CD14-positive monocyte (primary cell): Measurements from ENCODE around the gene DEAF1. TPM values are rescaled to one million over a fixed set of nuclear protein-coding genes. Genes with fewer than 3 reads are reported as not detected.

Experiments
- DNase-seq, 3 donors: peaks; one replicate each; pipeline ENCODE4 v3.0.0-alpha.2; 2011 to 2022
- H2AFZ ChIP-seq: 2 replicates; pipeline ENCODE4 v1.6.0; 2012; ENCODE audit warnings: mild to moderate bottlenecking, low read depth, low read length, inconsistent platforms; ENCODE audit not compliant: insufficient read depth, poor library complexity, severe bottlenecking
- H3K27ac ChIP-seq, 2 donors: 1 replicate in 1 of 2; 2 replicates in 1 of 2; pipeline ENCODE4 v1.5.1; 2012 to 2013; ENCODE audit warnings: low read length in 2 of 2, control low read depth in 1 of 2, inconsistent platforms in 1 of 2, low read depth in 1 of 2, mild to moderate bottlenecking in 1 of 2
- H3K27me3 ChIP-seq, 2 donors: one replicate each; pipeline versions ENCODE4 v1.6.0 to v1.6.1; 2011 to 2013; ENCODE audit warnings: low read length in 2 of 2; ENCODE audit not compliant: control insufficient read depth in 2 of 2, insufficient read depth in 2 of 2
- H3K36me3 ChIP-seq, 2 donors: replicated peaks in 1 of 2; 1 replicate in 1 of 2; 2 replicates in 1 of 2; pipeline versions ENCODE4 v1.5.1 to v1.6.1; 2012 to 2013; ENCODE audit warnings: low read length in 2 of 2, control low read depth in 1 of 2, inconsistent platforms in 1 of 2, mild to moderate bottlenecking in 1 of 2; ENCODE audit not compliant: insufficient read depth in 2 of 2, control insufficient read depth in 1 of 2
- H3K4me1 ChIP-seq, 2 donors: 1 replicate in 1 of 2; 2 replicates in 1 of 2; pipeline versions ENCODE4 v1.5.1 to v1.6.1; 2012 to 2013; ENCODE audit warnings: low read length in 2 of 2, control low read depth in 1 of 2, inconsistent platforms in 1 of 2, mild to moderate bottlenecking in 1 of 2, moderate library complexity in 1 of 2; ENCODE audit not compliant: insufficient read depth in 2 of 2, control insufficient read depth in 1 of 2
- H3K4me2 ChIP-seq: replicated peaks from 2 replicates; pipeline ENCODE3; 2012; ENCODE audit warnings: low read length, moderate library complexity, mild to moderate bottlenecking; ENCODE audit not compliant: poor library complexity, severe bottlenecking; ENCODE audit errors: extremely low read depth
- H3K4me3 ChIP-seq, 3 experiments: fragments of 200-600 bp in 1 of 3; sonication (generic) in 1 of 3; replicated peaks in 1 of 3; 1 replicate in 2 of 3; 2 replicates in 1 of 3; pipeline ENCODE4 v1.5.1; 2011 to 2013; ENCODE audit warnings: low read length in 3 of 3, mild to moderate bottlenecking in 3 of 3, control low read depth in 2 of 3, low read depth in 2 of 3, inconsistent platforms in 1 of 3, moderate library complexity in 1 of 3
- H3K79me2 ChIP-seq: 2 replicates; pipeline ENCODE4 v1.6.0; 2012; ENCODE audit warnings: mild to moderate bottlenecking, control low read depth, inconsistent platforms, low read length, moderate library complexity; ENCODE audit not compliant: insufficient read depth
- H3K9ac ChIP-seq: 2 replicates; pipeline ENCODE4 v1.6.0; 2017; ENCODE audit warnings: low read length, mild to moderate bottlenecking; ENCODE audit not compliant: insufficient read depth, poor library complexity, severe bottlenecking
- H3K9me3 ChIP-seq, 2 donors: replicated peaks in 1 of 2; 1 replicate in 1 of 2; 2 replicates in 1 of 2; pipeline versions ENCODE4 v1.5.1 to v1.6.1; 2012 to 2013; ENCODE audit warnings: low read length in 2 of 2, control low read depth in 1 of 2; ENCODE audit not compliant: control insufficient read depth in 1 of 2, insufficient read depth in 1 of 2
- H4K20me1 ChIP-seq: 2 replicates; pipeline ENCODE4 v1.6.0; 2012; ENCODE audit warnings: mild to moderate bottlenecking, low read length, control low read depth, moderate library complexity; ENCODE audit not compliant: insufficient read depth
- H3K27ac Mint-ChIP-seq, 7 donors: one replicate each; pipeline ENCODE4 v1.8.0; 2020; ENCODE audit warnings: mild to moderate bottlenecking in 7 of 7, mixed read lengths in 7 of 7, moderate library complexity in 6 of 7, inconsistent platforms in 2 of 7
- H3K27me3 Mint-ChIP-seq, 3 donors: one replicate each; pipeline ENCODE4 v1.8.0; 2021 to 2022; ENCODE audit warnings: low read depth in 3 of 3, mild to moderate bottlenecking in 3 of 3, mixed read lengths in 3 of 3, moderate library complexity in 3 of 3, inconsistent platforms in 1 of 3
- H3K36me3 Mint-ChIP-seq, 2 donors: one replicate each; pipeline ENCODE4 v1.8.0; 2020; ENCODE audit warnings: mixed read lengths in 2 of 2, inconsistent platforms in 1 of 2, mild to moderate bottlenecking in 1 of 2
- H3K4me1 Mint-ChIP-seq: one replicate; pipeline ENCODE4 v1.8.0; 2020; ENCODE audit warnings: mild to moderate bottlenecking, mixed read lengths
- H3K4me3 Mint-ChIP-seq, 2 donors: one replicate each; pipeline ENCODE4 v1.8.0; 2020; ENCODE audit warnings: mild to moderate bottlenecking in 2 of 2, mixed read lengths in 2 of 2, moderate library complexity in 1 of 2
- H3K9me3 Mint-ChIP-seq, 7 donors: one replicate each; pipeline ENCODE4 v1.8.0; 2020 to 2022; ENCODE audit warnings: mixed read lengths in 7 of 7, mild to moderate bottlenecking in 6 of 7, moderate library complexity in 6 of 7, inconsistent platforms in 2 of 7
- CTCF ChIP-seq: fragments of 200-600 bp; IDR thresholded peaks from one replicate; pipeline ENCODE4 v1.8.0; 2022; ENCODE audit warnings: antibody characterized with exemption, mild to moderate bottlenecking
- WGBS: methylation state at CpG from one replicate; pipeline ENCODE4 v1.1.5; 2013; ENCODE audit warnings: missing lambda C conversion rate; ENCODE audit not compliant: insufficient coverage; 5-methylcytosine and 5-hydroxymethylcytosine counted together
- intact Hi-C, 2 donors: fragments of 100-400 bp; cut with micrococcal nuclease; formaldehyde crosslinking; loops; one replicate each; pipeline versions ENCODE4 v1.15.0 to v1.15.1; 2023
- polyA minus RNA-seq: library from RNA; depleted of rRNA, polyadenylated mRNA; stranded (reverse); fragments of >200 nt; gene quantifications from 2 replicates; pipeline ENCODE4 v1.2.3, GENCODE V29; 2012
- polyA plus RNA-seq, 3 donors: library from polyadenylated mRNA; depleted of rRNA in 1 of 3; unstranded in 2 of 3; stranded (reverse) in 1 of 3; fragments of 300-500 nt in 2 of 3; fragments of >200 nt in 1 of 3; fragmentation: Illumina TruSeq in 2 of 3; gene quantifications; 1 replicate in 2 of 3; 2 replicates in 1 of 3; pipeline ENCODE4 v1.2.3, GENCODE V29; 2012 to 2021
- total RNA-seq, 12 experiments: library from RNA in 1 of 12; stranded (reverse) in 1 of 12; fragments of 120-200 nt in 1 of 12; gene quantifications; one replicate each; pipeline ENCODE4 v1.2.4 and lab custom pipeline; 2013 to 2026; ENCODE audit warnings: mixed read lengths in 6 of 12, inconsistent platforms in 1 of 12

The DEAF1 gene
- total RNA-seq (2013) = 26.5 TPM
- 10 to 100 TPM; 18.0 to 22.3 (median 22.2) TPM for polyA plus RNA-seq
- 26.6 and 39.9 TPM in 2 replicates for polyA minus RNA-seq
- total RNA-seq (lab: John Stamatoyannopoulos, UW) = 9.5 to 25.0 (median 13.1) reads per million in 11 experiments

- peaks cover 0 to 8% (median 5%) of the 10 kb centered on the region in 3 donors for H3K27me3 Mint-ChIP-seq
- Histone ChIP-seq H3K4me1 (peaks cover 46 to 51% of the 10 kb centered on the region in 2 donors), H3K27me3 (no peaks in the 10 kb centered on the region), H3K79me2 (peaks cover 55% of the 10 kb centered on the region), H3K4me2 (peak within 1 kb of the TSS; percentile 84), H3K9ac (peak within 1 kb of the TSS; percentile 95), H4K20me1 (peaks cover 38% of the 10 kb centered on the region), H3K27ac (peak within 1 kb of the TSS; percentile 95 to 98), H2AFZ (peak within 1 kb of the TSS; percentile 89), H3K4me3 (peak within 1 kb of the TSS; percentile 73 to 87 (median 83)), H3K9me3 (no peaks in the 10 kb centered on the region), H3K36me3 (peaks cover 2 to 16% of the 10 kb centered on the region in 2 donors)
- H3K4me1 Mint-ChIP-seq = peaks cover 48% of the 10 kb centered on the region
- H3K9me3 Mint-ChIP-seq = peaks cover 0 to 1% (median 0%) of the 10 kb centered on the region in 7 donors
- intact Hi-C loops = loop anchor here in 1 of 2 donors (10.0 kb wide), 1 partner anchor 690 kb away; the partner anchor contains the start of gene BRSK2
- no peak for TF ChIP-seq CTCF
- peaks cover 18 to 38% of the 10 kb centered on the region in 2 donors for H3K36me3 Mint-ChIP-seq
- peak within 1 kb of the TSS; percentile 83 to 89 for H3K4me3 Mint-ChIP-seq
- peak within 1 kb of the TSS; percentile 93 to 97 (median 96) for H3K27ac Mint-ChIP-seq
- peak; percentile 98 to 99 (median 98) for DNase-seq
- WGBS = 2% methylated on average over 95 of the region's 103 CpGs
These were observed at the start of gene DEAF1 for GRCh38 chr11:694563-695287. Gene DEAF1, minus strand, starts transcription at chr11:695222. Its CDS starts 175 bp downstream, at chr11:695047.

GRCh38 chr11:742571-743201, 47.7 kb upstream of the DEAF1 start:
- Histone ChIP-seq H3K79me2 (peaks cover 13% of the 10 kb centered on the region), H3K4me2 (no peak overlapping the region), H3K9me3 (no peaks in the 10 kb centered on the region), H3K36me3 (no peaks in the 10 kb centered on the region), H3K9ac (no peak overlapping the region), H3K4me3 (no peak overlapping the region), H4K20me1 (peaks cover 4% of the 10 kb centered on the region), H2AFZ (no peak overlapping the region), H3K27ac (no peak overlapping the region), H3K4me1 (peaks cover 13 to 32% of the 10 kb centered on the region in 2 donors), H3K27me3 (peaks cover 0 to 4% of the 10 kb centered on the region in 2 donors)
- Mint-ChIP-seq H3K27me3 (peaks cover 6 to 12% (median 9%) of the 10 kb centered on the region in 3 donors), H3K9me3 (no peaks in the 10 kb centered on the region), H3K4me1 (peaks cover 18% of the 10 kb centered on the region), H3K4me3 (no peak overlapping the region), H3K27ac (no peak overlapping the region), H3K36me3 (no peaks in the 10 kb centered on the region)
- WGBS = 80% methylated on average over 1 of the region's 4 CpGs
- TF ChIP-seq CTCF = no peak
- DNase-seq = no peak
- intact Hi-C loops = no loop called here
